H9 (cell line): ENCODE measurements around the gene ZNF362. TPM values are rescaled to one million over a fixed set of nuclear protein-coding genes. Genes with fewer than 3 reads are reported as not detected.

Source experiments
- DNase-seq: peaks from one replicate; pipeline ENCODE4 v3.0.0-alpha.2; 2017
- H2AFZ ChIP-seq: one replicate; pipeline ENCODE4 v1.6.1; 2013; ENCODE audit warnings: mild to moderate bottlenecking, low read length, control low read depth, moderate library complexity
- H2AK5ac ChIP-seq: 2 replicates; pipeline ENCODE4 v1.6.1; 2013; ENCODE audit warnings: low read length, control low read depth, mixed read lengths; ENCODE audit not compliant: insufficient read length
- H2BK120ac ChIP-seq: one replicate; pipeline ENCODE4 v1.6.1; 2013; ENCODE audit warnings: low read depth, mild to moderate bottlenecking, low read length, control low read depth, inconsistent platforms; ENCODE audit not compliant: poor library complexity, severe bottlenecking
- H2BK12ac ChIP-seq: 2 replicates; pipeline ENCODE4 v1.6.1; 2013; ENCODE audit warnings: low read length, control low read depth, mixed read lengths, low read depth; ENCODE audit not compliant: insufficient read length
- H2BK15ac ChIP-seq: 2 replicates; pipeline ENCODE4 v1.6.1; 2013; ENCODE audit warnings: low read depth, low read length, control low read depth
- H2BK20ac ChIP-seq: one replicate; pipeline ENCODE4 v1.6.1; 2013; ENCODE audit warnings: low read depth, mild to moderate bottlenecking, low read length, control low read depth, inconsistent platforms; ENCODE audit not compliant: poor library complexity, severe bottlenecking
- H2BK5ac ChIP-seq: 2 replicates; pipeline ENCODE4 v1.6.1; 2013; ENCODE audit warnings: low read length, control low read depth, mixed read lengths; ENCODE audit not compliant: insufficient read length
- H3K14ac ChIP-seq: 2 replicates; pipeline ENCODE4 v1.6.1; 2013; ENCODE audit warnings: low read length, control low read depth; ENCODE audit not compliant: insufficient read depth
- H3K18ac ChIP-seq: 2 replicates; pipeline ENCODE4 v1.6.1; 2013; ENCODE audit warnings: low read depth, mild to moderate bottlenecking, mixed read lengths, low read length, control low read depth; ENCODE audit not compliant: insufficient read length
- H3K23ac ChIP-seq: 2 replicates; pipeline ENCODE4 v1.6.1; 2013; ENCODE audit warnings: low read length, control low read depth, mixed read lengths, low read depth; ENCODE audit not compliant: insufficient read length
- H3K23me2 ChIP-seq: 2 replicates; pipeline ENCODE4 v1.6.1; 2013; ENCODE audit warnings: low read depth, mild to moderate bottlenecking, mixed read lengths, low read length, control low read depth; ENCODE audit not compliant: insufficient read length, poor library complexity, severe bottlenecking
- H3K27ac ChIP-seq: 2 replicates; pipeline ENCODE4 v1.5.1; 2013; ENCODE audit warnings: low read length, control low read depth, mixed read lengths, low read depth; ENCODE audit not compliant: insufficient read length
- H3K27me3 ChIP-seq: 2 replicates; pipeline ENCODE4 v1.6.1; 2013; ENCODE audit warnings: low read length, control low read depth, inconsistent platforms; ENCODE audit not compliant: insufficient read depth
- H3K4ac ChIP-seq: 2 replicates; pipeline ENCODE4 v1.6.1; 2013; ENCODE audit warnings: low read depth, mild to moderate bottlenecking, control low read depth, inconsistent platforms, low read length, moderate library complexity
- H3K4me1 ChIP-seq: 2 replicates; pipeline ENCODE4 v1.6.1; 2013; ENCODE audit warnings: low read length, control low read depth, inconsistent platforms; ENCODE audit not compliant: insufficient read depth
- H3K4me2 ChIP-seq: 2 replicates; pipeline ENCODE4 v1.6.1; 2013; ENCODE audit warnings: low read length, control low read depth, mixed read lengths; ENCODE audit not compliant: insufficient read length, insufficient read depth
- H3K56ac ChIP-seq: 2 replicates; pipeline ENCODE4 v1.6.1; 2013; ENCODE audit warnings: low read depth, mild to moderate bottlenecking, mixed read lengths, low read length, control low read depth; ENCODE audit not compliant: insufficient read length
- H3K79me1 ChIP-seq: 2 replicates; pipeline ENCODE4 v1.6.1; 2013; ENCODE audit warnings: low read depth, mild to moderate bottlenecking, moderate library complexity, low read length, control low read depth, inconsistent platforms; ENCODE audit not compliant: insufficient read depth, poor library complexity, severe bottlenecking
- H3K79me2 ChIP-seq: 2 replicates; pipeline ENCODE4 v1.6.1; 2013; ENCODE audit warnings: low read length, control low read depth, inconsistent platforms; ENCODE audit not compliant: insufficient read depth
- H3K9ac ChIP-seq: 2 replicates; pipeline ENCODE4 v1.6.1; 2013; ENCODE audit warnings: low read length, control low read depth, mixed read lengths; ENCODE audit not compliant: insufficient read length; ENCODE audit errors: extremely low read depth
- H3K9me3 ChIP-seq: one replicate; pipeline ENCODE4 v1.6.1; 2013; ENCODE audit warnings: low read depth, low read length, inconsistent platforms; ENCODE audit not compliant: control insufficient read depth
- H3T11ph ChIP-seq: one replicate; pipeline ENCODE4 v1.6.1; 2013; ENCODE audit warnings: mild to moderate bottlenecking, low read length, control low read depth, inconsistent platforms
- H4K20me1 ChIP-seq: one replicate; pipeline ENCODE4 v1.6.1; 2013; ENCODE audit not compliant: control insufficient read depth, insufficient read length, insufficient read depth
- H4K5ac ChIP-seq: 2 replicates; pipeline ENCODE4 v1.6.1; 2013; ENCODE audit warnings: low read depth, mild to moderate bottlenecking, mixed read lengths, low read length, control low read depth; ENCODE audit not compliant: insufficient read length
- H4K8ac ChIP-seq: replicated peaks from 2 replicates; pipeline ENCODE4 v1.6.1; 2013; ENCODE audit warnings: low read length, control low read depth, mixed read lengths, low read depth; ENCODE audit not compliant: insufficient read length
- H4K91ac ChIP-seq: 2 replicates; pipeline ENCODE4 v1.6.1; 2013; ENCODE audit warnings: low read depth, mild to moderate bottlenecking, moderate library complexity, mixed read lengths, low read length, control low read depth; ENCODE audit not compliant: insufficient read length
- H3K27ac Mint-ChIP-seq, 3 experiments: 2 replicates in 2 of 3; 3 replicates in 1 of 3; pipeline ENCODE4 v1.8.0; 2020 to 2021; ENCODE audit warnings: mixed read lengths in 3 of 3, mild to moderate bottlenecking in 1 of 3, moderate library complexity in 1 of 3
- H3K27me3 Mint-ChIP-seq: 2 replicates; pipeline ENCODE4 v1.8.0; 2021; ENCODE audit warnings: low read depth, mild to moderate bottlenecking, moderate library complexity, mixed read lengths
- H3K36me3 Mint-ChIP-seq, 3 experiments: 2 replicates in 2 of 3; 3 replicates in 1 of 3; pipeline ENCODE4 v1.8.0; 2020 to 2021; ENCODE audit warnings: low read depth in 3 of 3, mixed read lengths in 3 of 3; ENCODE audit not compliant: insufficient read depth in 1 of 3
- H3K4me1 Mint-ChIP-seq, 2 experiments: 2 replicates each; pipeline ENCODE4 v1.8.0; 2020; ENCODE audit warnings: mixed read lengths in 2 of 2
- H3K4me3 Mint-ChIP-seq, 2 experiments: 2 replicates in 1 of 2; 3 replicates in 1 of 2; pipeline ENCODE4 v1.8.0; 2020 to 2021; ENCODE audit warnings: mild to moderate bottlenecking in 2 of 2, mixed read lengths in 2 of 2, moderate library complexity in 1 of 2
- H3K9me3 Mint-ChIP-seq, 2 experiments: 2 replicates in 1 of 2; 3 replicates in 1 of 2; pipeline ENCODE4 v1.8.0; 2020; ENCODE audit warnings: mild to moderate bottlenecking in 2 of 2, mixed read lengths in 2 of 2, moderate library complexity in 1 of 2
- WGBS: extraction: QIAGEN DNeasy Blood & Tissue Kit; methylation state at CpG from one replicate; pipeline ENCODE4 v1.1.7; 2013; ENCODE audit warnings: missing lambda C conversion rate, low lambda C conversion rate, mixed read lengths; ENCODE audit not compliant: insufficient read length; ENCODE audit errors: extremely low coverage; 5-methylcytosine and 5-hydroxymethylcytosine counted together
- total RNA-seq: library from RNA; stranded (reverse); gene quantifications from 2 replicates; pipeline ENCODE4 v1.2.1, GENCODE V29; 2021
- TF ChIP-seq, protein P1 (sequence below): fragments of 200-600 bp; sonication (generic); conservative IDR thresholded peaks from 3 replicates; pipeline ENCODE4 v1.8.0; 2021; ENCODE audit warnings: antibody characterized with exemption, mild to moderate bottlenecking

The ZNF362 gene
- total RNA-seq, 1 experiment from 2014 or later: 18.7 TPM

DNA sequence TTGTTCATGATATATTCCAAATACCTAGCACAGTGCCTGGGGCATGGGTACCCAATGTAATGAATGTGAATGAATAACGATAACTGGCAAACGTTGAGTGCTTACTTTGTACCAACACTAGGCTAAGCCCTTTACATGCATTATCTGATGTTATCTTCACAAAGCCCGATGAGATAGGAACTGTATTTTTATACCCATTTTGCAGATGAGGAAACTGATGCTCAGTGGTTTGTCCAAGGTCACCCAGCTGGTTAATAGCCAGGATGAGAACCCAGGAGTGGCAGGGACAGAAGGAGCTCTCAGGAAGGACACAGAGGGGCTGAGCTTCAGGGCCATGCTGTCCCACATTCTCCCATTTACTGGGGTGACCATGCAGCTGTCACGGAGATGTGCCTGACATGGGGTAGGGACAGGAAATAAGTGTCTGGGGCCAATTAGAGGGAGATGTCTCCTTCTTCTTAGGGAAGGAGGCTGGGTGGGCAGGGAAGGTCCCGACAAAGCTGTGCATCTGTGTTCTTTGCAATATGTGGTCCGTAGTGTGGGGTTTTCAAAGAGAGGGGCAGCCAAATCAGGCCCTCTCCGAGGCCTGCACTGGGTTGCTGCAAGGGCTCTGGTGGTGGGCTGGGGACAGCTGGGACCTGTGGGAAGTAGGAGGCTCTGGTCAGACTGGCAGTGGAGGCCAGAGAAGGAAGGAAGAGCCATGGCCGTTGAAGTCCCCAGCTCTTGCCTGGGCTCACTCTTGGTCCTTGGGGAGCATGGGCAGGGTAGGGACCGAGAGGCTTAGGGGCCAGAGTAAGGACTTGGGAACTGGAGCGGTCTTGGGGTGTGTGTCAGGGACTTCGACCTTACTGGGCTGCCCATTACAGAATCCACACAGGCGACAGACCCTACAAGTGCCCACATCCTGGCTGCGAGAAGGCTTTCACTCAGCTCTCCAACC is 38.0 kb downstream of the ZNF362 start:
- no peak overlapping the region for H3K4me3 Mint-ChIP-seq
- H3K4ac ChIP-seq: no peak overlapping the region
- H3K27ac Mint-ChIP-seq: peak overlapping the region; percentile 71 to 78 (median 72); a peak in 4 of 7 replicates
- no peak overlapping the region for H2BK12ac ChIP-seq
- no peaks in the 10 kb centered on the region for H3K4me1 ChIP-seq
- H2BK5ac ChIP-seq: no peak overlapping the region
- H2BK15ac ChIP-seq: no peak overlapping the region
- H4K5ac ChIP-seq: no peak overlapping the region
- no peak overlapping the region for H4K8ac ChIP-seq
- H4K20me1 ChIP-seq: no peaks in the 10 kb centered on the region
- no peak overlapping the region for H4K91ac ChIP-seq
- H3K27me3 Mint-ChIP-seq: no peaks in the 10 kb centered on the region
- H3K79me2 ChIP-seq: no peaks in the 10 kb centered on the region
- H3K18ac ChIP-seq: no peak overlapping the region
- H3K27ac ChIP-seq: no peak overlapping the region
- no peak overlapping the region for H3K23ac ChIP-seq
- no peaks in the 10 kb centered on the region for H3K79me1 ChIP-seq
- no peaks in the 10 kb centered on the region for H3K23me2 ChIP-seq
- H3K27me3 ChIP-seq: no peaks in the 10 kb centered on the region
- H3K4me1 Mint-ChIP-seq: peaks cover 7 to 10% of the 10 kb centered on the region in 2 experiments
- H2AFZ ChIP-seq: no peak overlapping the region
- no peak overlapping the region for H3K9ac ChIP-seq
- H3K36me3 Mint-ChIP-seq: peaks cover 24 to 43% (median 42%) of the 10 kb centered on the region in 3 experiments
- H3T11ph ChIP-seq: no peak overlapping the region
- no peaks in the 10 kb centered on the region for H3K9me3 ChIP-seq
- H2AK5ac ChIP-seq: no peak overlapping the region
- no peak overlapping the region for H3K4me2 ChIP-seq
- H2BK20ac ChIP-seq: no peak overlapping the region
- H3K9me3 Mint-ChIP-seq: no peaks in the 10 kb centered on the region; a peak in 1 of 5 replicates
- H3K14ac ChIP-seq: no peak overlapping the region
- no peak overlapping the region for H3K56ac ChIP-seq
- no CpG with 5 or more reads among the region's 13 CpGs for WGBS
- TF ChIP-seq, protein P1, sequence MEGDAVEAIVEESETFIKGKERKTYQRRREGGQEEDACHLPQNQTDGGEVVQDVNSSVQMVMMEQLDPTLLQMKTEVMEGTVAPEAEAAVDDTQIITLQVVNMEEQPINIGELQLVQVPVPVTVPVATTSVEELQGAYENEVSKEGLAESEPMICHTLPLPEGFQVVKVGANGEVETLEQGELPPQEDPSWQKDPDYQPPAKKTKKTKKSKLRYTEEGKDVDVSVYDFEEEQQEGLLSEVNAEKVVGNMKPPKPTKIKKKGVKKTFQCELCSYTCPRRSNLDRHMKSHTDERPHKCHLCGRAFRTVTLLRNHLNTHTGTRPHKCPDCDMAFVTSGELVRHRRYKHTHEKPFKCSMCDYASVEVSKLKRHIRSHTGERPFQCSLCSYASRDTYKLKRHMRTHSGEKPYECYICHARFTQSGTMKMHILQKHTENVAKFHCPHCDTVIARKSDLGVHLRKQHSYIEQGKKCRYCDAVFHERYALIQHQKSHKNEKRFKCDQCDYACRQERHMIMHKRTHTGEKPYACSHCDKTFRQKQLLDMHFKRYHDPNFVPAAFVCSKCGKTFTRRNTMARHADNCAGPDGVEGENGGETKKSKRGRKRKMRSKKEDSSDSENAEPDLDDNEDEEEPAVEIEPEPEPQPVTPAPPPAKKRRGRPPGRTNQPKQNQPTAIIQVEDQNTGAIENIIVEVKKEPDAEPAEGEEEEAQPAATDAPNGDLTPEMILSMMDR: no peak
- no peak overlapping the region for H2BK120ac ChIP-seq
- DNase-seq: no peak
